HFFc6 (cell line): ENCODE results near the gene SLC8A2. TPM values are rescaled to one million over a fixed set of nuclear protein-coding genes. Genes with fewer than 3 reads are reported as not detected.

Source experiments
- DNase-seq: peaks from one replicate; pipeline ENCODE4 v3.0.0-alpha.2; 2018
- H3K27ac Mint-ChIP-seq: 2 replicates; pipeline ENCODE4 v1.8.0; 2020; ENCODE audit warnings: mild to moderate bottlenecking, mixed read lengths
- H3K27me3 Mint-ChIP-seq: 2 replicates; pipeline ENCODE4 v1.8.0; 2021; ENCODE audit warnings: mild to moderate bottlenecking, moderate library complexity, mixed read lengths; ENCODE audit not compliant: insufficient read depth
- H3K36me3 Mint-ChIP-seq: 2 replicates; pipeline ENCODE4 v1.8.0; 2021; ENCODE audit warnings: low read depth, mixed read lengths
- H3K4me1 Mint-ChIP-seq: 2 replicates; pipeline ENCODE4 v1.8.0; 2020; ENCODE audit warnings: low read depth, mixed read lengths
- H3K4me3 Mint-ChIP-seq: 2 replicates; pipeline ENCODE4 v1.8.0; 2020; ENCODE audit warnings: mild to moderate bottlenecking, moderate library complexity, mixed read lengths
- H3K9me3 Mint-ChIP-seq: 2 replicates; pipeline ENCODE4 v1.8.0; 2020; ENCODE audit warnings: mild to moderate bottlenecking, mixed read lengths
- CTCF ChIP-seq: fragments of 200-600 bp; sonication (generic); IDR thresholded peaks from 2 replicates; pipeline ENCODE4 v1.5.0; 2021; ENCODE audit warnings: antibody characterized with exemption, mild to moderate bottlenecking
- total RNA-seq, 6 experiments: library from RNA; stranded (reverse); fragmentation: NEBNext Ultra II Directional; extraction: Animal tissue kit (Norgen Biotek cat#: 25700); gene quantifications; 2 replicates in 1 of 6; 3 replicates in 5 of 6; pipeline ENCODE4 v1.2.3, GENCODE V29; 2021

SLC8A2 gene
- total RNA-seq, 6 experiments from 2014 or later, result not detected

DNA sequence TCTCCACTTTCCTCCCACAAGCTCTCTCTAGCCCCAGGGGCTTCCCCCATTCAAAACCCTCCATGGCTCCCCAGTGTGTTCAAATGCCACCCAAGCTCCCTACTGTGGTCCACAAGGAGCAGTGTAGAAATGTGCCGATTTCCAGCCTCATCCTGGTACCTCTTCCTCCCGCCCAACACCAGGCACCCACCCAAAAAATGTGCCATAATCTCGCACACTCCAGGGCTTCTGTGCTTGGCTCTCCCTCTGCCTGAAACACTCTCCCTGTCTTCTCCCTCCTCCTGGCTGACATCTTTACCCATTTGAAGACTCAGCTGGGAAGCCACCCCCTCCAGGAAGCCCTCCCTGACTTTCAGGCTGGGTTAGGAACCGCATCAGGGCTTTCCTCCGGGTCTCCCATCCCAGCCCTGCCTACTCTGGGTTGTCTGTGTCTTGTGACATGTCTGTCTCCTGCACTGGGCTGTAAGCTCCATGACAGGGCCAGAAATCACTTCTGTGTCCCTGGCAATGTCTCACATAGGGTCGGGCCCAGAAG lies 35.7 kb downstream of the SLC8A2 start:
- H3K36me3 Mint-ChIP-seq, result no peaks in the 10 kb centered on the region
- no peak for TF ChIP-seq CTCF
- no peak overlapping the region for H3K27ac Mint-ChIP-seq
- H3K9me3 Mint-ChIP-seq, result no peaks in the 10 kb centered on the region
- no peak for DNase-seq
- H3K4me1 Mint-ChIP-seq, result peaks cover 7% of the 10 kb centered on the region; the same call in 1 of the 2 replicates
- H3K4me3 Mint-ChIP-seq, result no peak overlapping the region
- peaks cover 17% of the 10 kb centered on the region for H3K27me3 Mint-ChIP-seq

DNA sequence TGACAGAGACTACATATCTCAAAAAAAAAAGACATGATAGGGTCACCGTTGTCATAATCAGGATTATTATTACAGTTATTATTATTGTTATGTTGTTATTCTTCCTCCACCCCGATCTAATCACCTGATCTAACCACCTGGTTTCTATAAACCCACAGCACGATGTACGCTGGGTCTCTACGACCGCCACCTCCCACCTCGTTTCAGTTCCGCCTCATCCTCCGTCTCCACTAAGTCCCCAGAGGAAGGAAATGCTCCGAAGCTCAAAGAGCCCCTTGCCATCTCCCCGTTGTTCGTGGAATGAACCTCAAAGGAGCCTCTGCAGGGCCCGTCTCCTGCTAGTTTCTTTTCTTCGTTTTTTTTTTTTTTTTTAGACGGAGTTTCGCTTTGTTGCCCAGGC lies 36.5 kb downstream of the SLC8A2 start:
- Mint-ChIP-seq H3K27me3 (peaks cover 12% of the 10 kb centered on the region), H3K4me1 (peaks cover 7% of the 10 kb centered on the region; the same call in 1 of the 2 replicates), H3K4me3 (peak overlapping the region; percentile 19; the same call in 1 of the 2 replicates), H3K9me3 (no peaks in the 10 kb centered on the region), H3K27ac (no peak overlapping the region), H3K36me3 (no peaks in the 10 kb centered on the region)
- no peak for DNase-seq
- no peak for TF ChIP-seq CTCF

- DNase-seq, result no peak
- H3K9me3 Mint-ChIP-seq, result no peaks in the 10 kb centered on the region
- H3K4me3 Mint-ChIP-seq, result no peak overlapping the region
- H3K27ac Mint-ChIP-seq, result no peak overlapping the region
- H3K36me3 Mint-ChIP-seq, result no peaks in the 10 kb centered on the region
- peaks cover 9% of the 10 kb centered on the region for H3K27me3 Mint-ChIP-seq
- peaks cover 7% of the 10 kb centered on the region; the same call in 1 of the 2 replicates for H3K4me1 Mint-ChIP-seq
- TF ChIP-seq CTCF, result no peak
These were observed 37.6 kb downstream of the SLC8A2 start for GRCh38 chr19:47434088-47434487.

GRCh38 chr19:47433121-47433520 lies 38.6 kb downstream of the SLC8A2 start:
- Mint-ChIP-seq H3K27ac (no peak overlapping the region), H3K27me3 (peaks cover 9% of the 10 kb centered on the region), H3K4me3 (no peak overlapping the region), H3K9me3 (no peaks in the 10 kb centered on the region), H3K36me3 (no peaks in the 10 kb centered on the region), H3K4me1 (peaks cover 7% of the 10 kb centered on the region; the same call in 1 of the 2 replicates)
- peak; percentile 22 for DNase-seq
- TF ChIP-seq CTCF, result no peak

- no peak overlapping the region for H3K4me3 Mint-ChIP-seq
- H3K36me3 Mint-ChIP-seq, result no peaks in the 10 kb centered on the region
- DNase-seq, result no peak
- no peak overlapping the region for H3K27ac Mint-ChIP-seq
- TF ChIP-seq CTCF, result no peak
- peaks cover 6% of the 10 kb centered on the region for H3K27me3 Mint-ChIP-seq
- peaks cover 7% of the 10 kb centered on the region; the same call in 1 of the 2 replicates for H3K4me1 Mint-ChIP-seq
- no peaks in the 10 kb centered on the region for H3K9me3 Mint-ChIP-seq
These were observed 39.2 kb downstream of the SLC8A2 start for GRCh38 chr19:47432499-47432898.

GRCh38 chr19:47432091-47432490 lies 39.6 kb downstream of the SLC8A2 start:
- Mint-ChIP-seq H3K27ac (no peak overlapping the region), H3K9me3 (no peaks in the 10 kb centered on the region), H3K4me3 (no peak overlapping the region), H3K27me3 (peaks cover 6% of the 10 kb centered on the region), H3K36me3 (no peaks in the 10 kb centered on the region), H3K4me1 (peaks cover 6% of the 10 kb centered on the region; the same call in 1 of the 2 replicates)
- no peak for DNase-seq
- TF ChIP-seq CTCF, result no peak
